A673 (cell line): ENCODE measurements around the gene KLLN.

ENCODE experiments used
- EZH2 ChIP-seq: fragments of 200-600 bp; sonication (generic); IDR thresholded peaks from 2 replicates; pipeline ENCODE4 v1.6.1; 2017; ENCODE audit warnings: borderline replicate concordance, low read depth, mild to moderate bottlenecking, mixed read lengths, antibody characterized with exemption, low read length; ENCODE audit not compliant: poor library complexity, severe bottlenecking
- TF ChIP-seq, protein P1 (sequence below): fragments of 300-800, 200-600 bp; sonication (generic); conservative IDR thresholded peaks from 2 replicates; pipeline ENCODE4 v1.5.1; 2017; ENCODE audit warnings: low read depth, mild to moderate bottlenecking, antibody characterized with exemption, low read length, moderate library complexity, mixed read lengths

DNA sequence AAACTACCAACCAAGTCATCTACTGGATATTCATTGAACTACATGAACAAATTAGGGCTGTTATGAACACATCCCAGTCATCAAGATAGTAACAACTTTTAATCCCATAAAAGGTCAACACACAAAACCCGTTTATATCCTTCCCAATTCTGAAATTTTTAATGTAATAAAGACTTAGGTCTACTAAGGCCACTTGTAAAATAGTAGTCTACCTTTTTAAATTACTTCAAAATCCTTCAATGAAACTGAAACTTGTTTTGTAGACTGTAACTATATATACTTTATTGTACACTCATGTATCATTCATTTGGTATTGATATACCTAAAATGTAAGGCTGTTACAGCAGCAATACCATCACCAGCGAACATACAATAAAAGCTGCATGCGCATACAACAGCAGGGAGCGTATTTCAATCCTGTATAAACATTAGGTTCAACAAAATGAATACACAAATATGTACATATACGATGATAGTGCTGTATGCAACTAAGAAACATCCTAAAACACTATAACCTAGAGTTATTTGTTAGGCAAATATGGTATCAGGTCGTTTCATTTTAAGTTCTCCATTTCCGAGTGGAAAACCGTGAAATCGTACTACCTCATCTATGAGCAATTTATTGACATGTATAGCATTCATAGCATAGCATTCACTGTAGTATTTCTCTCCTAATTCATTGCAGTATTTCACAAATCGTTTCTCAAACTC lies 46.3 kb downstream of the KLLN start:
- TF ChIP-seq, protein P1, sequence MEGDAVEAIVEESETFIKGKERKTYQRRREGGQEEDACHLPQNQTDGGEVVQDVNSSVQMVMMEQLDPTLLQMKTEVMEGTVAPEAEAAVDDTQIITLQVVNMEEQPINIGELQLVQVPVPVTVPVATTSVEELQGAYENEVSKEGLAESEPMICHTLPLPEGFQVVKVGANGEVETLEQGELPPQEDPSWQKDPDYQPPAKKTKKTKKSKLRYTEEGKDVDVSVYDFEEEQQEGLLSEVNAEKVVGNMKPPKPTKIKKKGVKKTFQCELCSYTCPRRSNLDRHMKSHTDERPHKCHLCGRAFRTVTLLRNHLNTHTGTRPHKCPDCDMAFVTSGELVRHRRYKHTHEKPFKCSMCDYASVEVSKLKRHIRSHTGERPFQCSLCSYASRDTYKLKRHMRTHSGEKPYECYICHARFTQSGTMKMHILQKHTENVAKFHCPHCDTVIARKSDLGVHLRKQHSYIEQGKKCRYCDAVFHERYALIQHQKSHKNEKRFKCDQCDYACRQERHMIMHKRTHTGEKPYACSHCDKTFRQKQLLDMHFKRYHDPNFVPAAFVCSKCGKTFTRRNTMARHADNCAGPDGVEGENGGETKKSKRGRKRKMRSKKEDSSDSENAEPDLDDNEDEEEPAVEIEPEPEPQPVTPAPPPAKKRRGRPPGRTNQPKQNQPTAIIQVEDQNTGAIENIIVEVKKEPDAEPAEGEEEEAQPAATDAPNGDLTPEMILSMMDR, result no peak
- no peak for TF ChIP-seq EZH2
